ENCODE measurements around the gene TRPV4. TPM values are rescaled to one million over a fixed set of nuclear protein-coding genes. Genes with fewer than 3 reads are reported as not detected.

TRPV4 gene
- total and polyA plus RNA-seq, 9 of the 15 experiments (the other 6 are each of a cell fraction or from before 2014, with no cell fraction given), result 0.13 TPM; not detected in 8

DNA sequence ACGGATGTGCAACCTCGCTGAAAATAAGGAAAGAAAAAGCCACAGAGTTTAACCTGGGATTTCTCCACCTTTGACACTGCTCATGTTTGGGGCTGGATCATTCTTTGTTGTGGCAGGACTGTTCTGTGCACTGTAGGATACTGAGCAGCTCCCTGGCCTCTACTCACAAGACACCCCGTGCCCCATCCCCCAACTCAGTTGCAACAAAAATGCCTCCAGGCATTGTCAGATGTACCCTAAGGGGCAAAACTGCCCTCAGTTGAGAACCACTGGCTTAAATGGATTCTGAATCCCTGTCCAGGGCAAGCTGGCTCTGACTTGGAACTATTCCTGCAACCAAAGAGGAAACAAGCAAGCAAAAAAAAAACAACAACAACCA, 45.0 kb upstream of the TRPV4 start:
- FAIRE-seq (no peak), ATAC-seq (no peak), DNase-seq (ENCODE audit: extremely low read depth in 1 of 4, low spot score in 3 of 4) (no peak)
- in situ Hi-C loops (cut with MboI), result no loop called here
- TSS peak; percentile 46 for BruUV-seq (replicated peaks)
- no peak overlapping the region for H3K4me3 ChIP-seq
- intact Hi-C loops (cut with micrococcal nuclease), result loop anchor here (5.0 kb wide), 1 partner anchor 71 kb away; no protein-coding TSS in a partner anchor
- ChIA-PET POLR2A (interaction anchor here (1.0 to 1.1 kb wide), 2 partner anchors 27 to 590 kb away, joined by 3 to 4 read pairs; partner anchors contain the start of genes FAM216A and GPN3), CTCF (ENCODE audit: low intra/inter-chr PET ratio) (no interaction called here)
- H3K36me3 ChIP-seq (ENCODE audit: control insufficient read depth, insufficient read depth, low read length), result no peaks in the 10 kb centered on the region
- no peak overlapping the region for H2AFZ ChIP-seq (ENCODE audit: low read depth, low read length)
- H3K27me3 ChIP-seq (ENCODE audit: control insufficient read depth in 2 of 2, insufficient read depth in 2 of 2, low read length in 2 of 2), result peaks cover 27 to 41% of the 10 kb centered on the region in 2 experiments
- no peaks in the 10 kb centered on the region for H3K9me1 ChIP-seq (ENCODE audit: control insufficient read depth, insufficient read depth, low read length)
- H3K9me3 ChIP-seq (replicated peaks; ENCODE audit: control insufficient read depth, insufficient read depth, low read depth, low read length), result no peaks in the 10 kb centered on the region
- H3K79me2 ChIP-seq (ENCODE audit: control insufficient read depth, insufficient read depth, low read length), result no peaks in the 10 kb centered on the region
- H3K9ac ChIP-seq (ENCODE audit: insufficient read depth in 1 of 2, low read depth in 2 of 2, low read length in 2 of 2), result no peak overlapping the region
- H3K27ac ChIP-seq (ENCODE audit: extremely low read depth, low read depth, low read length), result no peak overlapping the region
- TF ChIP-seq PRPF4 (IDR thresholded peaks at IDR 0.05; ENCODE audit: insufficient read depth, low read depth, low read length, poor library complexity, severe bottlenecking) (no peak), ZNF584 (CRISPR knock-in tag; IDR thresholded peaks at IDR 0.05; ENCODE audit: low read depth) (no peak), RBM17 (IDR thresholded peaks at IDR 0.05; ENCODE audit: borderline replicate concordance, low read depth, low read length) (no peak), SIN3A (IDR thresholded peaks at IDR 0.05; ENCODE audit: borderline replicate concordance in 2 of 2, control insufficient read depth in 1 of 2, low read depth in 2 of 2, low read length in 2 of 2) (no peak)
- 0% methylated on average over 3 of the region's 3 CpGs for whole genome bisulfite sequencing (ENCODE audit: insufficient coverage, low coverage, missing lambda C conversion rate)
- H4K20me1 ChIP-seq (replicated peaks; ENCODE audit: control insufficient read depth, insufficient read depth, low read length), result no peaks in the 10 kb centered on the region; the same call in 1 of the 2 replicates
- peaks cover 5 to 18% of the 10 kb centered on the region in 2 experiments; a peak in 4 of 5 replicates for H3K4me1 ChIP-seq (replicated peaks in 1 of 2; ENCODE audit: control insufficient read depth in 2 of 2, insufficient read depth in 2 of 2, low read length in 2 of 2)
- H3K4me2 ChIP-seq (ENCODE audit: insufficient read depth, low read length), result no peak overlapping the region
